HEK293T (cell line): ENCODE data around the gene PAM.

Experiments used
- BHLHE40 ChIP-seq: fragments of 450-650 bp; IDR thresholded peaks from 2 replicates; pipeline ENCODE4 v1.6.1; 2016; ENCODE audit warnings: mild to moderate bottlenecking, moderate library complexity, borderline replicate concordance
- CTBP1 ChIP-seq: fragments of 450-650 bp; IDR thresholded peaks from 2 replicates; pipeline ENCODE4 v1.6.1; 2016; ENCODE audit warnings: borderline replicate concordance
- ELF4 ChIP-seq: fragments of 450-650 bp; IDR thresholded peaks from 2 replicates; pipeline ENCODE4 v1.6.1; 2017; ENCODE audit warnings: antibody characterized with exemption
- FOXA1 ChIP-seq: fragments of 450-650 bp; IDR thresholded peaks from 2 replicates; pipeline ENCODE4 v1.6.1; 2016; ENCODE audit warnings: mild to moderate bottlenecking
- FOXK2 ChIP-seq: fragments of 450-650 bp; IDR thresholded peaks from 2 replicates; pipeline ENCODE4 v1.6.1; 2016; ENCODE audit warnings: mild to moderate bottlenecking
- FOXM1 ChIP-seq: fragments of 450-650 bp; IDR thresholded peaks from 2 replicates; pipeline ENCODE4 v1.6.1; 2017; ENCODE audit warnings: mild to moderate bottlenecking, borderline replicate concordance
- HDGF ChIP-seq: fragments of 450-650 bp; IDR thresholded peaks from 2 replicates; pipeline ENCODE4 v1.6.1; 2017; ENCODE audit warnings: antibody characterized with exemption, borderline replicate concordance
- L3MBTL2 ChIP-seq: fragments of 450-650 bp; conservative IDR thresholded peaks from 2 replicates; pipeline ENCODE4 v1.6.1; 2016; ENCODE audit warnings: mild to moderate bottlenecking
- SP1 ChIP-seq: fragments of 450-650 bp; IDR thresholded peaks from 2 replicates; pipeline ENCODE4 v1.6.1; 2017
- SUZ12 ChIP-seq: fragments of 450-650 bp; IDR thresholded peaks from 2 replicates; pipeline ENCODE4 v1.6.1; 2016; ENCODE audit warnings: mild to moderate bottlenecking
- TARDBP ChIP-seq: fragments of 450-650 bp; IDR thresholded peaks from 2 replicates; pipeline ENCODE4 v1.6.1; 2016
- ZNF384 ChIP-seq: fragments of 450-650 bp; IDR thresholded peaks from 2 replicates; pipeline ENCODE4 v1.6.1; 2016
- TF ChIP-seq, protein P1 (sequence below): fragments of 450-650 bp; IDR thresholded peaks from 2 replicates; pipeline ENCODE4 v1.6.1; 2016

DNA sequence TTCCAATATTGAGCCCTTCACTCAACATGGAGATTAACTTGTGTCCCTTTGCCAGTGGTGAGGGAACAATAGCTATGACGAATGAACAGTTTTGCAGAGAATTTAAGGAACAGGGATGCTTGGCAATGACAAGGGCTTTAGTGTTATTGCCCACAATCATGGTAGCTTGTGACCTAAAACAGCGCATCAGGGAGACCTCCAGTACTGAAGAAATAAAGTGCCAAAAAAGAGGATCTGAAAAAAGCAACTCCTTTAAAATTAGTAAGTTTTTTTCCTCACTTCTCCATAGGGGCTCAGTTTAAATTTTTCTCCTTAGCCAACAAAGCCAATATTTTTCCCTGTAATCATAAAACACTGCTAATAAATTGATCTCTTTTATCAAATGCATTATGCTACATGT is 41.8 kb upstream of the PAM start:
- TF ChIP-seq FOXK2: no peak
- TF ChIP-seq ELF4: no peak
- TF ChIP-seq ZNF384: no peak
- TF ChIP-seq SP1: no peak
- no peak for TF ChIP-seq SUZ12
- no peak for TF ChIP-seq FOXA1
- no peak for TF ChIP-seq FOXM1
- TF ChIP-seq TARDBP: no peak
- TF ChIP-seq BHLHE40: no peak
- no peak for TF ChIP-seq HDGF
- TF ChIP-seq, protein P1, sequence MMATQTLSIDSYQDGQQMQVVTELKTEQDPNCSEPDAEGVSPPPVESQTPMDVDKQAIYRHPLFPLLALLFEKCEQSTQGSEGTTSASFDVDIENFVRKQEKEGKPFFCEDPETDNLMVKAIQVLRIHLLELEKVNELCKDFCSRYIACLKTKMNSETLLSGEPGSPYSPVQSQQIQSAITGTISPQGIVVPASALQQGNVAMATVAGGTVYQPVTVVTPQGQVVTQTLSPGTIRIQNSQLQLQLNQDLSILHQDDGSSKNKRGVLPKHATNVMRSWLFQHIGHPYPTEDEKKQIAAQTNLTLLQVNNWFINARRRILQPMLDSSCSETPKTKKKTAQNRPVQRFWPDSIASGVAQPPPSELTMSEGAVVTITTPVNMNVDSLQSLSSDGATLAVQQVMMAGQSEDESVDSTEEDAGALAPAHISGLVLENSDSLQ: no peak
- TF ChIP-seq L3MBTL2: no peak
- no peak for TF ChIP-seq CTBP1
